GM20431 (cell line): ENCODE results near the gene GTF3C1.
"Not testable (repeated sequence)": the region's sequence is repeated elsewhere in the genome, so short reads cannot be mapped to it uniquely, and the experiment has no call there.

Experiments used
- in situ Hi-C: fragments of 300-500 bp; cut with MseI, MboI; formaldehyde crosslinking; loops from one replicate; pipeline ENCODE4 v1.15.0; 2020; ENCODE audit warnings: low sequenced_read_pairs; ENCODE audit not compliant: unreplicated experiment

The GTF3C1 gene

DNA sequence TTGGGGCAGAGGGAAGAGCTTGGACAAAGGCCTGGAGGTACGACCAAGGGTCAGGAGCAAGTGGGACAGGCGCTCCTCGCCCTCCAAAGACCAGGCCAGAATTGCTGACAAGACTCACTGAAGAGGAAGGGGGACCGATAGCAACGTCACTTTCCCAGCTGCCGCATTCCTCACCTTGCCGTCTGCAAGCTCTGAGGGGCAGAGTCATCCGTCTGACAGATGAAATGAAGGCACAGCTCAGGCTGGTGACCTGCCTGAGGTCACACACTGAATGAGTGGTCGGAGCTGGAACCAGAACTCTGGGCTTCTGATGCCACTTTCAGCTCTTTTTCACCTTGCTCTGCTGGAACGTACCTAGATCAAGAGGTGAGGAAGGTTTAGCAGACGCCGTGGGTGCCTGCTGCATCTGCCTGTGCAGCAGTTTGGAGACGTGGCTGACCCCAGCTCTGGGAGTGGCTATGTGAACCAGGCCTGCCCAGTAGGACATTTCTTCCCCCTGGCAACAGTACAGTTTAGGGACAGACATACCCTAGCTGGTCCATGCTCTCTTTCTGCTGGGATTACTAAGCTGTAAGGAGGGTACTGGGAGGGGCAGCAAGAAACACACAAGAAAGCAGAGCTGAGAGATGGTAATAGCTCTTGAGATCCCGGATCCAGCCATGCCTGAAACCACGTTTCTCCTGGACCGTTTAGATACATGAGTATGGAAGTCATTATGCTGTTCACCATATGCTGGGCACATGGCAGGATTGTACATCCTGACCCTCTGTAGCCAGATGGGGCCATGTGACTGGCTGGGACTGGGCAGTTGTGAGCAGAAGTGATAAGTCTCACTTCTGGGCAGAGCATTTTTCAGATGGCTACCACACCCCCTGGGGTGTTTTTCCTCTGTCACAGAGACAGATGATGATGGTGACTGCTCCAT lies 96.9 kb downstream of the GTF3C1 start:
- in situ Hi-C loops, result loop anchor here (10.0 kb wide), 1 partner anchor 278 kb away; no protein-coding TSS in a partner anchor

- in situ Hi-C loops, result loop anchor here (10.0 kb wide), 1 partner anchor 275 kb away; no protein-coding TSS in a partner anchor
Observed at GRCh38 chr16:27450196-27450549, 99.5 kb downstream of the GTF3C1 start.

DNA sequence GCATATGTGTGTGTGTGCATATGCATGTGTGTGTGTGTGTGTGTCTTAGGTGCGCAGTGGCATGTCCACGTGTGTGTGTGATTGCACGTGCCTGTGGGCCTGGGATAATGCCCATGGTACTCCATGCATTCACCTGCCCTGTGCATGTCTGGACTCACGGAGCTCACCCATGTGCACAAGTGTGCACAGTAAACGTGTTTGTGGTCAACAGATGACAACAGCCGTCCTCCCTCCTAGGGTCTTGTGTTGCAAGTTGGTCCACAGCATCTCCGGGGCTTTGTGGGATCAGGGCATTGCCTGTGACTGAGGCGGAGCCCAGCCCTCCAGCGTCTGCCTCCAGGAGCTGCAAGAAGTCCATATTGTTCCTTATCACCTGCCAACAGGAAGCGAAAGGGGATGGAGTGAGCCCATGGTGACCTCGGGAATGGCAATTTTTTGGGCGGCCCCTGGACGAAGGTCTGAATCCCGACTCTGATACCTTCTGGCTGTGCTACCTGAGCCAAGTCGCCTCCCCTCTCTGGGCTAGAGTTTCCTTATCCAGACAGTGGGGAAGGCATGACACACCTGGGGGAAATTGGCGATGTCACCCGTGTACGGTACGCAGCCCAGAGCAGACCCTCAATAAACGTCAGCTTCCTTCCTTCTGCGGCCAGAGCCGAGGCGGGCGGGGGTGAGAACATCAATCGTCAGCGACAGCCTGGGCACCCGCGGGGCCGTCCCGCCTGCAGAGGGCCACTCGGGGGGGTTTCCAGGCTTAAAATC lies 100.1 kb downstream of the GTF3C1 start:
- in situ Hi-C loops, result loop anchor here (10.0 kb wide), 1 partner anchor 275 kb away; no protein-coding TSS in a partner anchor

GRCh38 chr16:27448532-27449433 lies 100.9 kb downstream of the GTF3C1 start:
- in situ Hi-C loops, result no loop called here

GRCh38 chr16:27447301-27447700 lies 102.4 kb downstream of the GTF3C1 start:
- in situ Hi-C loops, result no loop called here

DNA sequence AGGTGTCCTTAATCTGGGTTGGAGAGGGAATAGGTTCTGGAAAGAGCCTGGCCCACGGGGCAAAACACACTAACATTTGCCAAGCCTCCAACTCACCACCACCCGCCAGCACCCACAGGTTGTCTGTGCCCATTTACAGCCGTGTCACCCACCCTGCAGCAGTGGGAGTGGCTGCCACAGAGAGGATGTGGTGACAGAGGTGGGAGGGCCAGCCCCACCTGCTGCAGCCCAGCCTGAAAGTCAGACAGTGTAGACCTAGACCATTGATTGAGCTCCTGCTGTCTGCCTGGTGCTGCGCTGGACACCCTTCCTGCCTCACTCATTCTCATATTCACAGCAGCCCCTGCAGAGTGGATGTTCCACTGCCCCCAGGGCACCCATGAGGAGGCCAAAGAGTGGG lies 103.0 kb downstream of the GTF3C1 start:
- in situ Hi-C loops, result no loop called here

GRCh38 chr16:27445502-27446175 lies 104.1 kb downstream of the GTF3C1 start:
- in situ Hi-C loops, result no loop called here

DNA sequence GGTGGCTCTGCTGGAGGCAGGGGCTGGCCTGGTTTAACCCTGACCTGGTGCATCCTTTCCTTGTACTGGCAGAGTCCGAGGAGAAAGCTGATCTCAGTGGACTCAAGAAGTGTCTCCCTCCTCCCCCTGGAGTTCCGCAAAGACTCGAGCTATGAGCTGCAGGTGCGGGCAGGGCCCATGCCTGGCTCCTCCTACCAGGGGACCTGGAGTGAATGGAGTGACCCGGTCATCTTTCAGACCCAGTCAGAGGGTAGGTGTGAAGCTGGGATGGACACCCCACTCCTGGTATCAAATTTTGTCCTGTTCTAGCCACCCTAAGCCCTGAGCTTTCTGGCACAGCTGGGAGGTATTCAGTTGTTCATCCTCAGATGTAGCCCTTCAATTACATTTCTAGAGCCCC lies 105.2 kb downstream of the GTF3C1 start:
- in situ Hi-C loops, result no loop called here

- in situ Hi-C loops, result no loop called here
Observed at GRCh38 chr16:27444015-27444414, 105.7 kb downstream of the GTF3C1 start.

GRCh38 chr16:27441998-27442397 lies 107.7 kb downstream of the GTF3C1 start:
- in situ Hi-C loops, result no loop called here

- in situ Hi-C loops, result no loop called here
Observed at GRCh38 chr16:27441276-27441675, 108.4 kb downstream of the GTF3C1 start.

DNA sequence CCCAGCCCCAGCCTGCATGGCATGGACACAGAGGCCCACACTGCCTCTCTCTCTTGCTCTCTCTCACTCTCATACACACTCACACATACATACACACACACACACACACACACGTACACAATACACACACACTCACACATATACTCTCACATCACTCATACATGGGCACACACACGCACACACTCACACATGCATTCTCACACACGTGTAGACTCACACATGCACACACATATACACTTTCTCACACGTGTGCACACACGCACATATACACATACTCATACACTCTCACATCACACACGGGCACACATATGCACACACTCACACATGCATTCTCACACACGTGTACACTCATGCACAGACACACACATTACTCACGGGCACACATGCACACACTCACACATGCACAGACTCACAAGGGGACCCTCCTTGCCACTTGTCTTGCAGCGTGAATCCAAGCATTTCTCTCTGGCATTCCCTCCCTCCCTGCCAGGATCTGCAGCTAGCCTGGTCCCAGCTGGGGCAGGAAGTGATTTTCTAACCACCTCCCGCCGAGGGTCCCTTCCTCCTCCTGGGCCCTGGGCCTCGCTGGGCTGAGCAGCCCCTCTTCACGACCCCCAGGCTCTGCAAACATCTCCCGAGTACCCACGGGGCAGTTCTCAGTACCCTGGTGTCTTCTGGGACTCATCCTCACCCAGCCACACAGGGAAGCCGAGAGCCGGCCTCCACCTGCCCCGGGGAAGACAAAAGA lies 110.3 kb downstream of the GTF3C1 start:
- in situ Hi-C loops, result no loop called here

DNA sequence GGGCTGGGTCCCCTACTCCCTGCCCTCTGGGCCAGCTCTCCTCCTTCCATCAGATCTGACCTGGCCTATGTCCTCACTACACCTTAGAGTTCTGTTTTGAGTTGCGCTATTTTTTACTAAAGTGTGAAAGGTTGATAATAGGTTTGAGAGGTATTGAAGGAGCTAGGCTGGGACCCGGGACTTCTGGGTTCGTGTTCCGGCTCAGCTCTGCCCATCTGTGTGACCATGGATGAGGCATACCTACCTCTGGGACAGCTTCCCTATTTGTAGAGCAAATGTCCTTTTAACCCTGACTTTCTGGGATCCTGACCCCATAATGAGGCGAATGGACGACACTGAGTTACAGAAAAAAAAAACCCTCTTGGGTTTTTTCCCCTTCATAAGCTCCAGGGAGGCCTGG lies 111.8 kb downstream of the GTF3C1 start:
- in situ Hi-C loops, result no loop called here

- in situ Hi-C loops, result no loop called here
Observed at GRCh38 chr16:27436921-27437650, 112.6 kb downstream of the GTF3C1 start.

DNA sequence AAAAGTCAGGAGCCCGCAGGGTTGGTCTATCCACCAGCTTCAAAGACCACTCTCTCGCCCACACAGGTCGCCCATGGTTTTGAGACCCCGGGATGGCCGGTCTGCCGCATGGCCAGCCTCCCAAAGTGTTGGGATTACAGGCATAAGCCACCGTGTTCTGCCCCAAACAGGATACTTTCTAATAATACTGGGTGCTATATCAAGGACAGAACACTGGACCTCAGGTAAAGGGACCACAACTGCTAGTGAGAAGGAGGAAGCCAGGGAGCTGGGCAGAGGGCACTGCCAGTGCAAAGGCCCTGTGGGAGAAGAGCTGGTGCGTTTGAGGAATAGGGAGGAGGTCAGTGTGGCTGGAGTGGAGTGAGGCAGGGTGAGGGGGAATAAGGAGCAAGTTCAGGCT lies 113.6 kb downstream of the GTF3C1 start:
- in situ Hi-C loops, result no loop called here

DNA sequence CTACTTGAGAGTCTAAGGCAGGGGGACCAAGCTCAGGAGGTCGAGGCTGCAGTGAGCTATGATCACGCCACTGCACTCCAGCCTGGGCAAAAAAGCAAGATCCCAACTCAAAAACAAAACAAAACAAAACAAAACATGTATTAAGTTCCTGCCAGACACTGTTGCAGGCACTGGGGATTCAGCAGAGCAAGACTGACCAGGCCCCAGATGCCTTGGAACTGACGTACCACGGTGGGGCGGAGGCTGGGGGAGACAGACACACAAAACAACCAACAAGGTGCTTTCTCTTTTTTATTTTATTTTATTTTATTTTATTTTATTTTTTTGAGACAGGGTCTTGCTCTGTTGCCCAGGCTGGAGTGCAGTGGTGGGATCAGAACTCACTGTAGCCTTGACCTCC lies 114.6 kb downstream of the GTF3C1 start:
- in situ Hi-C loops, result not testable (repeated sequence)

DNA sequence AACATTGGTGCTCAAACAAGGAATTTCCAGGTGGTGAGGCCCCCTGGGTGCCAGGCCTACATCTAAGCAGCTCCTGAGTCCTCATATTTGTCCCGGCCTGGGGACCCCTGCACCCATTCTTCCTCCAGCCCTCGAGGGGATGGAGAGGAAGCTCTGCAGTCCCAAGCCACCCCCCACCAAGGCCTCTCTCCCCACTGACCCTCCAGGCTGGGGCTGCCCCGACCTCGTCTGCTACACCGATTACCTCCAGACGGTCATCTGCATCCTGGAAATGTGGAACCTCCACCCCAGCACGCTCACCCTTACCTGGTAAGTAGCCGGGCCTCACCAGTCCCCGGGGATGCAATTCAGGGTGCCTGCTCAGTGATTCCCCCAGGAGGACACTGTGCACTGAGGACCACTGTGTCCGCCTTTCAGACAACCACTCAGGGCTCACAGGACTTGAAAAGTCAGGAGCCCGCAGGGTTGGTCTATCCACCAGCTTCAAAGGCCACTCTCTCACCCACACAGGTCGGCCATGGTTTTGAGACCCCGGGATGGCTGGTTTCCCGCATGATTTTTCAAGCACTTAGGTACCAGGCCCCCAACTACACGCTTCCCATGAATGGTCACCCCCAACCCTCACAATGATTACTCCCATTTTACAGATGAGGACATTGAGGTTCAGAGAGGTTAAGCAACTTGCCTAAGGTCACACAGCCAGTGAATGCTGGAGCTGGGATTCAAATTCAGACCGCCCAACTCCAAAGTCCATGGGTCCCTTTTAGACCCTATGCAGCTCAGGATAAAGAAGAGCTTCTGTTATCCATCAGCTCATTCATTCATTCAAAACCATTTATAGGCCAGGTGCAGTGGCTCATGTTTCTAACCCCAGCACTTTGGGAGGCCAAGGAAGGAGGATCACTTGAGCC lies 115.3 kb downstream of the GTF3C1 start:
- in situ Hi-C loops, result no loop called here
